GM21526 (cell line): Measurements from ENCODE around the gene GNAZ.

Source experiments
- ATAC-seq: cut with Tn5 transposase; IDR thresholded peaks from one replicate; pipeline ENCODE4 v1.9.1; 2021; ENCODE audit warnings: moderate library complexity; ENCODE audit not compliant: unreplicated experiment, low FRiP score

GNAZ gene

GRCh38 chr22:23075525-23076216 is 5.4 kb downstream of the GNAZ start:
- no peak for ATAC-seq

DNA sequence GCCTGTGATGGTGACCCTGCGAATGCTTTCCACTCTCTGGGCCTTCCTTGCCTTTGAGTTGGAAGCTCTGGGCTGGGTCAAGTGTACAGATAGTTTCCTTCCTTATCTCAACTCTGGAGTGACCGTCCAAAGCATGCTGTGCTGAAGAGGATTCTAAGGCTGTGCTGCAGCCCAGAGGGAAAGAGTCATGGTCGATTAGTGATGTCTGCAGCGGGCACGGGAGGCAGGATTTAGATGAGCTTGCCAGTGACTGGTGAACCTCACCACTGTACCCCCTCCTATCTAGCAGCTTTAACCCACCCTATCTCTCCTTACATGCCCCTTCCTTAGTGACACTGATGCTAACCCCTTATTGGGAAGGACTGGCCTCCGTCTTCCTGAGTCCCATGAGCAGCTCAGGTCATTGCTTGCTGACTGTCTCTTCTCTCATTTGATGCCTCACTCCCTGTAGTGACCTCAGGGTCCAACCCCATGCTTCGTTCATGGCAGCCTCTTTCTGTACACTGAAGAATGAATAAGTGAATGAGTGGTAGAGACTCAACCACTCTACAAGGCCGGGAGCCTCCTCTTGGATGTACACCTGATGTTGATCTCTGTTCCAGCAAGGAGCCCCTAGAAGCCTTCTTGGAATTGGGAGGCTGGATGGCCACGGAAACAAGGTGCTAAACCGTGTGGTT is 6.7 kb downstream of the GNAZ start:
- no peak for ATAC-seq

- no peak for ATAC-seq
Observed at GRCh38 chr22:23077627-23078461, 7.5 kb downstream of the GNAZ start.

GRCh38 chr22:23078462-23078787 is 8.1 kb downstream of the GNAZ start:
- ATAC-seq, result no peak

DNA sequence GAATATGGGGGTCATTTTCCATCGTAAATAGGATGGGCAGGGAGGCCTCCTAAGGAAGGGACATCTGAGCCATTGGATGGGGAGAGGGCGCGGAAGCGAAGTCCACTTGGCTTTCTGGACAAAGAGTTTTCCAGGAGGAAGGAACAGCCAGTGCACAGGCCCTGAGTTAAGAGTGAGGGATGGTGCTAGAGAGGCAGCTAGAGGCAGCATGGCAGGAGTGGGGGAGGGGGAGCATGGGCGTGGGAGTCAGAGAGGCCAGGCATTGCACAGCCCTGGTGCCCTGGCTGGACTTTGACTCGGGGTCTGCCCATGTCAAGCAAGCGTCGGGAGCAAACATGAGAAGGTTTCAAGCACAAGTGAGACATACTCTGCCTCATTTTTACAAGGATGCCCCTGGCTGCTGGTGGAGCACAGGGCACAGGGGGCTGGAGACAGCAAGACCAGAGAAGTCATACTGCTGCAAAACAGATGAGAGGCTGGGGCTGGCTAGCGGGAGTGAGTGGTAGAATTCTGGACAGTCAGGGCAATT is 9.0 kb downstream of the GNAZ start:
- ATAC-seq, result no peak

- no peak for ATAC-seq
Observed at GRCh38 chr22:23079814-23080521, 9.6 kb downstream of the GNAZ start.

- no peak for ATAC-seq
Observed at GRCh38 chr22:23080613-23081290, 10.4 kb downstream of the GNAZ start.

DNA sequence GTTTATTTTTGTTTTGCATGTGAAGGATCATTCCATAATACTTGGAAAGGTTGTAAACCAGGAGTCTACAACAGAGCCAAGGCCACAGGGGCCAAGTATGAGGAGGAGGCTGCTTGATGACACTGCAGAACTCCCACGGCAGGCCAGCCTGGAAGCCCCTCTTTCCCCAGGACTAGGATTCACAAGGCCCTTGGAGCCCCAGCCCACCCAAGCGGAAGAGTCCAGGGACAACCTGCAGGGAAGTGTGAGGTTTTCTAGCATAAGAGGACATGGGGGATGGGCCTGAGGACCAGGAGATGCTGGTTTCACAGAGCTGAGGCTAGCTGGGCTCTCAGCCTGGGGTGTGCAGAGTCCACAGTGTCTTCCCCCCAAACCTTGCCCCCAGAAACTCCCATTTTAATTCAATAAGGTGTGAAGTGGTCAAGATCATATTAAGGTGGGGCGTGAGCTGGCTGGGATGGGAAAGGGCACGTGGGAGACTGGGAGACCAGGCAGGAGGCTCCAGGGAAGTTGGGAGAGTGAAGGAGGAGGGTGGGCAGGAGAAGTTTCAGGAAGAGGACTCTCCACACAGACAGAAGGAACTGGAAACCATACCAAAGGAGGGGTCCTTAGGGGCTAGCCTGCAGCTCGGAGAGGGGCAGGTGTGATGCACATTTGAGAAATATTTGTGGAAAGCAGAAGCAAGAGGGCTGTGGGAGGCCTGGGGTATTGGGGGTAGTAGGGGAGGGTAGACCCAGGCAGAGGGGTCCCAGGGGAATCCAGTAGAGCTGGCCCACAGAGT is 12.4 kb downstream of the GNAZ start:
- no peak for ATAC-seq

DNA sequence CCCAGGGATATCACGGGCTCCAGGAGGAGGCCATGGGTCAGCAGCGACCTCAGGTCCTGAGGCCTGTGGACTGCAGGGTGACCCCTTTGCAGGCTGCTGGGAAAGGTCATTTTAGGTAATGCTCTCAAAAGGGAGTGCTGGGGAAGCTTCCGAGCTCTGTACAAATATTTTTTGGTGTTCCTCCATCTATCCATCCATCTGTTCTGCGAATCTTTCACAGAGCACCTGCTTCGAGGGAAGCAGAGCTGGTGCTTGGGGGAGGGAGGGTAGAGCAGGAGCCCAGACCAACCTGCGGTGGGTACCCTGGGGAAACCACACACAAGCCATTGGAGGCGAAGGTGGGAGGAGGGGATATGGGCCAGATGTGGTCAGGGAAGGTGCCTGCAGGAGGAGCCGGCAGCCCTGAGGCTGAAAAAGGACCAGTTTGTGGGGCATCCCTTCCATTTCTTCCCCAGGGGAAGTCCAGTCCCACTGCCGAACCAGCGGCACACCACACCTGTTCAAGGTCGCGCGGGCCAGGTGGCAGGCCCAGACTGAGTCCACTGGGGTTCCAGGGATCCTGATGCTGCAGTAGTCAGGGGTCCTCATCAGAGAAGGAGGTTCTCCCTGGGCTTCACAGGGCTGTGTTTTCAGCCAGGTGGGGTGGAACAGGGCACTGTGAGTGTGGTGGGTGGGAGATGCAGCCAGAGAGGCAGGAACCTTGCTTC is 13.1 kb downstream of the GNAZ start:
- ATAC-seq, result no peak

GRCh38 chr22:23084453-23085350 is 14.4 kb downstream of the GNAZ start:
- ATAC-seq, result no peak

GRCh38 chr22:23085351-23085671 is 15.0 kb downstream of the GNAZ start:
- no peak for ATAC-seq

- no peak for ATAC-seq
Observed at GRCh38 chr22:23085785-23086184, 15.5 kb downstream of the GNAZ start.

DNA sequence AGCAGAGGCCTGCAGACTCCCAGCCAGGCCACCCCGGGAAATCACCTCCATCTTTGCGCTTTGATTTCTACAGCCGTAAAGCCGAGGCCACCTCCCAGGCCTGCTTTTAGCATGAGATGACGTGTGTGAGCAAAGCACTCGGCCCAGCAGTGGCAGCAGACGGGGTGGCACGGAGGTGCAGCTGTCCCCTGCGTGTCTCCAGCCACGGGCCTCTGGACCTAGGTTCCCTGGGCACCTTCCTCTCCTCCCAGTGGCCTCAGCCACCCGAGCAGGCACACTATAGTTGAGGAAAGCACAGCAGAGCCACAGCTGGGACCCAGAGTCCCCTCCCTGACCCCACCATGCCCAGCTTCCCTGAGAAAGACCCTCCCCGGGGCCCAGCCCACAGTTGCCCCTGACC is 15.9 kb downstream of the GNAZ start:
- no peak for ATAC-seq

DNA sequence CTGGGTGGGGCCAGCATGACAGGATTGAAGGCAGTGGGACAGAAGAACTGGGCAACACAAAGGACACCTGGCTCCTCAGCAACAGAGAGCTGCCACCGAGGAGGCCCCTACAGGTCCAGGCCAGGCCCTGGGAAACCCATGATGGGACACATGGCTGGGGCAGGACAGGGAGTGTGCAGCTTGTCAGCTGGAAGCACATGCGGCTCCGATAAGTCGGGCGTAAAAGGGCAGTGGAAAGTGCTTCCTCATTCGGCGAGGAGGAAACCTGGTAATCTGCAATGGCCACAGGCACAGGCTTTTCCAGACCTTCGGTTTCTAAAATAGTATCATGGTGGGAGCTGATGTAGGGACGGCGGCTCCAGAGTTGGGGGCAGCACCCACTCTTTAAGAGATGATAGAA is 16.5 kb downstream of the GNAZ start:
- ATAC-seq, result no peak

GRCh38 chr22:23088199-23088604 is 17.9 kb downstream of the GNAZ start:
- ATAC-seq, result no peak

GRCh38 chr22:23089010-23089409 is 18.7 kb downstream of the GNAZ start:
- ATAC-seq, result no peak

GRCh38 chr22:23089633-23090456 is 19.5 kb downstream of the GNAZ start:
- no peak for ATAC-seq
